Measurements from ENCODE around the gene SPRYD3.

GRCh38 chr12:53094394-53094787, 15.2 kb upstream of the SPRYD3 start:
- no peak for TF ChIP-seq GATA3 (IDR thresholded peaks at IDR 0.05; ENCODE audit: low read depth, low read length)
- no peak for TF ChIP-seq GATA2 (IDR thresholded peaks at IDR 0.05; ENCODE audit: low read depth, low read length)
